HG03060 (cell line): ENCODE measurements around the gene WAS.

ENCODE experiments used
- ATAC-seq: cut with Tn5 transposase; IDR thresholded peaks from one replicate; pipeline ENCODE4 v1.9.1; 2021; ENCODE audit warnings: low read depth, moderate number of reproducible peaks; ENCODE audit not compliant: unreplicated experiment

WAS gene

GRCh38 chrX:48711162-48711928 lies 27.7 kb downstream of the WAS start:
- no peak for ATAC-seq

GRCh38 chrX:48711929-48712505 lies 28.4 kb downstream of the WAS start:
- ATAC-seq = no peak

DNA sequence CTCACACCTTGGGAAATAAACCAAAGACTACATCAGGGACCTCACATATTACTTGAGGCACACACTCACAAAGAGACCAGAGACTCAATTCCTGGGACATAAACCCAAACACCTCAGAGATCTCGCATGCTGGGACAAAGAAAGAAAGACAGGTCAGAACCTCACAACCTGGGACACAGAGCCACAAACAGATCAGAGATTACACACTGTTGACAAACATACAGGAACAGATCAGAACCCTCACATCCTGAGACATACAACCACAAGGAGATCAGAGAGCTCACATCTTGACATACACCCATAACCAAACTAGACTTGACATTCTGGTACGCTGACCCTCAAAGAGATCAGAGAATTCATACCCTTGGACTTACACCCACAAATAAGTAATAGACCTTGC lies 30.2 kb downstream of the WAS start:
- ATAC-seq = no peak

- ATAC-seq = no peak
Observed at GRCh38 chrX:48714573-48714972, 31.0 kb downstream of the WAS start.

- ATAC-seq = no peak
Observed at GRCh38 chrX:48715072-48715471, 31.5 kb downstream of the WAS start.

DNA sequence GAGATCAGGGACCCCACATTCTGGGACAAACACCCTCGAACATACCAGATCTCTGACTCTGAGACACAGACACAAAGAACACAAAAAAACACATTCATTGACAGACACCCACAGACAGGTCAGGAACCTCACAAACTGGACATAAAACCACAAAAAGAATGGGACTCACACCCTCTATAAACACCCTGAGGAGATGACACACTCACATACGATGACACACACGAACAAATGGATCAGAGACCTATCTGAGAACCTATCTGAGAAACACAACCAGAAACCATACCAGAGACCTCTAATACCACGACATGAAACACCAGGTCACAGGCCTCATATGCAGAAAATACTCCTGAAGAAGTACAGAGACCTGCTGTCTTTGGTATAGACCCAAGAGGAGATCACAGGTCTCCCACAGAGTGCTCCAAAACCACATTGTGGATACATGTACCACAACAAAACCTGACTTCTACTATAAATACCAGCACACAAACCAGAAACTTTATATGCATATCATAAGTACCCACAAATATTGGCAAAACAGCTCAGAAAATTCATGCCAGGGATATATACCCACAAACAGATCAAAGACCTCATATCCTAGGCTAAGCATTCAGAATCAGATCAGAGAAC lies 32.4 kb downstream of the WAS start:
- no peak for ATAC-seq

DNA sequence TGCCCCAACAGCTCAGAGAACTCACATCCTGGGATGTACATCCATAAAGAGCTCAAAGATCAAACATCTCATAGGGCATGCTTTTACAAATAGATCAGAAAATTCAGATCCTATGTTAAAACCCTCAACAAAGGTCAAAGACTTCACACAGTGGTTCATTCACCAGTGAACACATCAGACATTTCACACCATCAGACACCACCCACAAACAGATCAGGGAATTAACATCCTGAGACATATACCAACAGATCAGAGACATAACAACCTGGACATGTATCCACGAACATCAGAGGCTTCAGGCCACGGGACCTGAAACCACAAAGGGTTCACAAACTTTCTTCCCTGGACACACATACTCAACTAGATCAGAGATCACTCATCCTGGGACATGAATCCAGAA lies 36.4 kb downstream of the WAS start:
- no peak for ATAC-seq

DNA sequence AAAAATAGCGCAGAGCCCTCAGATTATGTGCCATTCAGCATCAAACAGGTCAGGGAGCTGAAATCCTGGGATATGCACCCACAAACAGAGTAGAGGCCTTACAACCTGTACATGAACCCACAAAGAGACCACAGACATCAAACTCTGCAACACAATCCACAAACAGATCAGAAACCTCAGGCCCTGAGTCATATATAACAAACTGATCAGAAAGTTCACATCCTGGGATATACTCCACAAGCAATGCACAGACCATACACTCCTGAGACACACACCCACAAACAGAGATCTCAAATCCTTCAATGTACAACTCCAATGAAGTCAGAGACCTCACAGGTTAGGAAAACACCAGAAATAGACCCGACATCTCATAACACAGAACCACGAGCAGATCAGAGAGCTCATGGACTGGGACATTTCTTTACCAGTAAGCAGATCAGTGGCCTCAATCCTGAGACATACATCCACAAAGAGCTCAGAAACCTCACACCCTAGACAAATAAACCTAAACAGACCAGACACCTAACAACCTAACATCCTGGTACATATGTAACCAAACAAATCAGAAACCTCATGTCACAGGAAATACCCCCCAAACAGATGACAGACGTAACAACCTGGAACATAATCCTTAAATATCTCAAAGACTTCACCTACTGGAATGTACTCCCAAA lies 37.1 kb downstream of the WAS start:
- ATAC-seq = no peak

DNA sequence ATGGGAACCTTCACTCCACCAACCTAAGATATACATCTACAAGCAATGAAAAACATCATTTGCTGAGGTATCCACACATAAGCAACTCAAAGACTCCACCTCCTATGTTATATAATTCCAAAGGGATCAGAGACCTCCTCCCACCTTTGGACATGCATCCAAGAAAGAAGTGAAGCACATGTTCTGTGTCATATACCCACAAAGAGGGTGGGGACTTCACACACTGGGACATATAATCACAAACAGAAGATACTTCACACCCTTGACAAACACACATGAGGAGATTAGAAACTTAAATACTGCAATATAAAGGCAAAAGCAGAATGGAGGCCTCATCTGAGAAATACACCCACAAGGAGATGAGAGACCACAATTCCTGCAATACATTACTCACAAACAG lies 38.3 kb downstream of the WAS start:
- ATAC-seq = no peak

DNA sequence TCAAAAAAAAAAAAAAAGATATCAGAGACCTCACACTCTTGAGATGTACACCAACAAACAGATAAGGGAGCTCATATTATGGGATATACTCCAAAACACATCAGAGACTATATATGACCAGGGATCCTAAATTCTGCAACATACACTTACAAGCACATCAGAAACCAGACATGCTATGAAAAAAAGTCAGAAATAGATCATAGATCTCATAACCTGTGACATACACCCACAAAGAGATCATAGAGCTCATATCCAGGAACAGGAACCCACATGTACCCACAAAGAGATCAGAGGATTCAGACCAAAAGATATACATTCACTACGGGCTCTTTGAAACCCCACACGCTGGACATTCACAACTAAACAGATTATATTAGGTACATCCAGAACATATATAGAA lies 43.0 kb downstream of the WAS start:
- no peak for ATAC-seq

DNA sequence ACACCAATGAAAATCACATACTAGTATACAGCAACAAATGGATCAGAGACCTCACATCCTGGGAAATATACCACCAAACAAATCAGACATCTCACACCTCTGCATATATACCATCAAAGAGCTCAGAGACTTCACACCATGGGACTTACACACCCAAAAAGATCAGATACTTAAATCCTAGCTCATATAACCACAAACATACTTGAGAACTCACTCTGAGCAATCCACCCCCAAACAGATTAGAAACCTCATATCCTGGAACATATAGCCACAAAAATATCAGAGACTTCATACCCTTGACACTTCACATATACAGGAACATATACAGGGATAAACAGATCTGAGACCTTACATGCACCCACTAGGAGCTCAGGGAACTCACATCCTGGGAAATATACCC lies 45.1 kb downstream of the WAS start:
- ATAC-seq = no peak

GRCh38 chrX:48736303-48736702 lies 52.7 kb downstream of the WAS start:
- ATAC-seq = no peak

DNA sequence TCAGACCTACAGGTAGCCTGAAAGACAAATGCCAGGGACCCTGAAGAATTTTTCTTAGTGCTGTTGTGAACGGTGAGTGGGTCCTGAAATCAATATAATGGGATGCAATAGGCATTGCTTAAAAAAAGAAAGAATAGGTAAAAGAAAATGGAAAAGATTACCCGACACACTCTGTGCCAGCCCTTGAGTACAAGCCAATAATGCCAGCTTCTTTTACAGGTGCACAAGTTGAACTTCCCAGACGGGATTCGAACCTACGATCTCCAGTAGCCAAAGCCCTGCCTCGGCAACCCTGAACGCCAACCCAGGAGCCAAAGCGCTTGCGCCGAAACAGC lies 53.2 kb downstream of the WAS start:
- no peak for ATAC-seq

- peak; percentile 98 for ATAC-seq
Observed at GRCh38 chrX:48737213-48737938, 53.8 kb downstream of the WAS start.

DNA sequence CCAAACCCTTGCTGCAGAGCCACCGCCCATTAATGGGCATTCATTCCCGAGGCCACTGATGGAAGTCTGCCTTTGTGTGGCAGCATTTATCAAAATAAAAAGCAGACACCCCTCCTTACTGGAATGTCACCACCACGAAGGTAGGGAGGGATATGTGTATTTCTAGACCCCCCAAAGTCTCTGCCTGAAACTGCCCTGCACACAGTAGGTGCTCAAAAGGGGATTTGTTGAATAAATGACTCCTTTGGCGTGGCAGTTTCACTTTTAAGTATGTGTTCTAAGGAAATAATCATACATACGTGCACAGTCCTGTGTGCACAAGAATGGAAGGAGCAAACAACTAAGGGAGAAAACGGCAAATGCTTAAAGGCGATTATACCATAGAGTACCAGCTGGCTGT lies 54.3 kb downstream of the WAS start:
- ATAC-seq = no peak
